Activated T-cell treated with anti-CD3 and anti-CD28 coated beads, Interleukin-2, amount 50 U/mL, for 4 hours (primary cell): ENCODE measurements around the gene CHIC2. TPM values are rescaled to one million over a fixed set of nuclear protein-coding genes. Genes with fewer than 3 reads are reported as not detected.

Experiments used
- ATAC-seq, 2 donors: fragments of 200-7000 bp; cut with Tn5 transposase; one replicate each; pipeline ENCODE4 v1.10.0; 2021
- DNase-seq: peaks from one replicate; pipeline ENCODE4 v3.0.0-alpha.2; 2020
- H3K27me3 Mint-ChIP-seq: one replicate; pipeline ENCODE4 v1.8.0; 2021; ENCODE audit warnings: low read depth, mixed read lengths
- H3K36me3 Mint-ChIP-seq: one replicate; pipeline ENCODE4 v1.8.0; 2022; ENCODE audit warnings: mixed read lengths; ENCODE audit not compliant: insufficient read depth
- H3K4me1 Mint-ChIP-seq: one replicate; pipeline ENCODE4 v1.8.0; 2021; ENCODE audit warnings: low read depth, mixed read lengths
- H3K4me3 Mint-ChIP-seq: one replicate; pipeline ENCODE4 v1.8.0; 2021; ENCODE audit warnings: mild to moderate bottlenecking, moderate library complexity, mixed read lengths
- H3K9me3 Mint-ChIP-seq: one replicate; pipeline ENCODE4 v1.8.0; 2021; ENCODE audit warnings: mixed read lengths
- total RNA-seq, 3 donors: library from RNA; stranded (reverse); gene quantifications; one replicate each; pipeline ENCODE4 v1.2.1, GENCODE V29; 2021

Gene CHIC2
- total RNA-seq, 3 donors from 2014 or later = 25.6 to 28.8 (median 27.7) TPM

GRCh38 chr4:54082168-54082567 lies 17.8 kb upstream of the CHIC2 start:
- H3K4me3 Mint-ChIP-seq = no peak overlapping the region
- H3K36me3 Mint-ChIP-seq = no peaks in the 10 kb centered on the region
- peaks cover 9% of the 10 kb centered on the region for H3K27me3 Mint-ChIP-seq
- no peak for ATAC-seq
- no peak for DNase-seq
- no peaks in the 10 kb centered on the region for H3K4me1 Mint-ChIP-seq
- H3K9me3 Mint-ChIP-seq = no peaks in the 10 kb centered on the region

GRCh38 chr4:54077812-54078211 lies 13.4 kb upstream of the CHIC2 start:
- DNase-seq = no peak
- no peaks in the 10 kb centered on the region for H3K9me3 Mint-ChIP-seq
- H3K4me3 Mint-ChIP-seq = no peak overlapping the region
- H3K27me3 Mint-ChIP-seq = peaks cover 14% of the 10 kb centered on the region
- H3K36me3 Mint-ChIP-seq = no peaks in the 10 kb centered on the region
- peak; percentile 21 to 34 for ATAC-seq
- no peaks in the 10 kb centered on the region for H3K4me1 Mint-ChIP-seq

GRCh38 chr4:54076673-54077072 lies 12.3 kb upstream of the CHIC2 start:
- Mint-ChIP-seq H3K4me1 (no peaks in the 10 kb centered on the region), H3K36me3 (no peaks in the 10 kb centered on the region), H3K9me3 (no peaks in the 10 kb centered on the region), H3K4me3 (no peak overlapping the region), H3K27me3 (peaks cover 14% of the 10 kb centered on the region)
- DNase-seq (no peak), ATAC-seq (no peak)

- no peaks in the 10 kb centered on the region for H3K36me3 Mint-ChIP-seq
- H3K4me3 Mint-ChIP-seq = no peak overlapping the region
- peaks cover 14% of the 10 kb centered on the region for H3K27me3 Mint-ChIP-seq
- no peak for ATAC-seq
- DNase-seq = no peak
- no peaks in the 10 kb centered on the region for H3K4me1 Mint-ChIP-seq
- no peaks in the 10 kb centered on the region for H3K9me3 Mint-ChIP-seq
Measured at GRCh38 chr4:54074381-54074780, 10.0 kb upstream of the CHIC2 start.

GRCh38 chr4:54073271-54073880 lies 9.0 kb upstream of the CHIC2 start:
- H3K27me3 Mint-ChIP-seq = peaks cover 14% of the 10 kb centered on the region
- no peaks in the 10 kb centered on the region for H3K36me3 Mint-ChIP-seq

GRCh38 chr4:54067166-54067565 lies 2.8 kb upstream of the CHIC2 start:
- H3K9me3 Mint-ChIP-seq = no peaks in the 10 kb centered on the region
- H3K36me3 Mint-ChIP-seq = no peaks in the 10 kb centered on the region
- no peak overlapping the region for H3K4me3 Mint-ChIP-seq
- no peaks in the 10 kb centered on the region for H3K27me3 Mint-ChIP-seq
- no peak for ATAC-seq
- DNase-seq = no peak
- peaks cover 15% of the 10 kb centered on the region for H3K4me1 Mint-ChIP-seq

More at GRCh38 chr4:54073271-54073880, 9.0 kb upstream of the CHIC2 start:
- DNase-seq = no peak
- Mint-ChIP-seq H3K4me1 (no peaks in the 10 kb centered on the region), H3K9me3 (no peaks in the 10 kb centered on the region), H3K4me3 (no peak overlapping the region)
- no peak for ATAC-seq

- peaks cover 19% of the 10 kb centered on the region for H3K4me1 Mint-ChIP-seq
- no peak overlapping the region for H3K4me3 Mint-ChIP-seq
- H3K27me3 Mint-ChIP-seq = no peaks in the 10 kb centered on the region
- ATAC-seq (no peak), DNase-seq (no peak)
- H3K36me3 Mint-ChIP-seq = peaks cover under 1% of the 10 kb centered on the region
- H3K9me3 Mint-ChIP-seq = no peaks in the 10 kb centered on the region
Measured at GRCh38 chr4:54066718-54067129, 2.3 kb upstream of the CHIC2 start.

- H3K4me3 Mint-ChIP-seq = no peak overlapping the region
Measured at GRCh38 chr4:54066088-54066415, 1.6 kb upstream of the CHIC2 start.

GRCh38 chr4:54065282-54066087 lies 1.1 kb upstream of the CHIC2 start:
- ATAC-seq (no peak), DNase-seq (no peak)
- Mint-ChIP-seq H3K27me3 (no peaks in the 10 kb centered on the region), H3K4me3 (peak overlapping the region; percentile 80), H3K9me3 (no peaks in the 10 kb centered on the region), H3K36me3 (peaks cover 2% of the 10 kb centered on the region), H3K4me1 (peaks cover 32% of the 10 kb centered on the region)

More at GRCh38 chr4:54066088-54066415, 1.6 kb upstream of the CHIC2 start:
- H3K27me3 Mint-ChIP-seq = no peaks in the 10 kb centered on the region
- H3K36me3 Mint-ChIP-seq = peaks cover 2% of the 10 kb centered on the region
- H3K4me1 Mint-ChIP-seq = peaks cover 26% of the 10 kb centered on the region
- ATAC-seq (no peak), DNase-seq (no peak)
- no peaks in the 10 kb centered on the region for H3K9me3 Mint-ChIP-seq

- no peaks in the 10 kb centered on the region for H3K9me3 Mint-ChIP-seq
- no peaks in the 10 kb centered on the region for H3K27me3 Mint-ChIP-seq
- H3K4me3 Mint-ChIP-seq = peak overlapping the region; percentile 93
- H3K36me3 Mint-ChIP-seq = peaks cover 7% of the 10 kb centered on the region
- H3K4me1 Mint-ChIP-seq = peaks cover 45% of the 10 kb centered on the region
- DNase-seq (peak; percentile 8), ATAC-seq (peak; percentile 27 to 34)
Measured at GRCh38 chr4:54063737-54064316, 578 bp downstream of the CHIC2 start.

GRCh38 chr4:54063229-54063628 lies 1.2 kb downstream of the CHIC2 start:
- Mint-ChIP-seq H3K27me3 (no peaks in the 10 kb centered on the region), H3K36me3 (peaks cover 7% of the 10 kb centered on the region), H3K4me1 (peaks cover 48% of the 10 kb centered on the region), H3K9me3 (no peaks in the 10 kb centered on the region), H3K4me3 (peak overlapping the region; percentile 93)
- no peak for DNase-seq
- peak; percentile 15 to 21 for ATAC-seq

GRCh38 chr4:54062392-54062791 lies 2.0 kb downstream of the CHIC2 start:
- Mint-ChIP-seq H3K4me3 (peak overlapping the region; percentile 93), H3K36me3 (peaks cover 8% of the 10 kb centered on the region), H3K9me3 (no peaks in the 10 kb centered on the region), H3K27me3 (no peaks in the 10 kb centered on the region), H3K4me1 (peaks cover 56% of the 10 kb centered on the region)
- DNase-seq = no peak
- no peak for ATAC-seq

GRCh38 chr4:54061873-54062272 lies 2.5 kb downstream of the CHIC2 start:
- Mint-ChIP-seq H3K27me3 (no peaks in the 10 kb centered on the region), H3K4me1 (peaks cover 62% of the 10 kb centered on the region), H3K36me3 (peaks cover 11% of the 10 kb centered on the region), H3K4me3 (peak overlapping the region; percentile 71), H3K9me3 (no peaks in the 10 kb centered on the region)
- ATAC-seq (no peak), DNase-seq (no peak)

- H3K4me1 Mint-ChIP-seq = peaks cover 68% of the 10 kb centered on the region
- ATAC-seq (no peak), DNase-seq (no peak)
- no peaks in the 10 kb centered on the region for H3K9me3 Mint-ChIP-seq
- peaks cover 13% of the 10 kb centered on the region for H3K36me3 Mint-ChIP-seq
- no peaks in the 10 kb centered on the region for H3K27me3 Mint-ChIP-seq
- peak overlapping the region; percentile 71 for H3K4me3 Mint-ChIP-seq
Measured at GRCh38 chr4:54061067-54061466, 3.3 kb downstream of the CHIC2 start.

GRCh38 chr4:54060116-54060515 lies 4.3 kb downstream of the CHIC2 start:
- peaks cover 18% of the 10 kb centered on the region for H3K36me3 Mint-ChIP-seq
- peaks cover 69% of the 10 kb centered on the region for H3K4me1 Mint-ChIP-seq
- ATAC-seq = no peak
- H3K4me3 Mint-ChIP-seq = peak overlapping the region; percentile 60
- H3K27me3 Mint-ChIP-seq = no peaks in the 10 kb centered on the region
- no peaks in the 10 kb centered on the region for H3K9me3 Mint-ChIP-seq
- DNase-seq = no peak
